Right ventricle myocardium inferior (tissue), 1 donor: Measurements from ENCODE around the gene CENATAC. TPM values are rescaled to one million over a fixed set of nuclear protein-coding genes. Genes with fewer than 3 reads are reported as not detected.
"Not testable (repeated sequence)": the region's sequence is repeated elsewhere in the genome, so short reads cannot be mapped to it uniquely, and the experiment has no call there.

Experiments used
- ATAC-seq: fragments of 200-7000 bp; cut with Tn5 transposase; one replicate; pipeline ENCODE4 v1.9.1; 2020; ENCODE audit warnings: mild to moderate bottlenecking, moderate library complexity
- DNase-seq: peaks from one replicate; pipeline ENCODE4 v3.0.0; 2021; ENCODE audit errors: missing footprints
- intact Hi-C: fragments of 100-400 bp; cut with DNase I; formaldehyde crosslinking; loops from one replicate; pipeline ENCODE4 v1.11.0; 2022
- total RNA-seq: library from RNA; stranded (reverse); fragmentation: NEBNext Ultra II Directional; extraction: Animal tissue kit (Norgen Biotek cat#: 25700); gene quantifications from one replicate; pipeline ENCODE4 v1.2.1, GENCODE V29; 2021
- donor health status: DM: no; HTN: yes; CAD: no; lungs with severe emphysema.

Gene CENATAC
- total RNA-seq, 1 donor from 2014 or later, result 9.1 TPM

GRCh38 chr11:119023741-119024140, 25.8 kb downstream of the CENATAC start:
- DNase-seq (no peak), ATAC-seq (no peak)
- intact Hi-C loops, result no loop called here

DNA sequence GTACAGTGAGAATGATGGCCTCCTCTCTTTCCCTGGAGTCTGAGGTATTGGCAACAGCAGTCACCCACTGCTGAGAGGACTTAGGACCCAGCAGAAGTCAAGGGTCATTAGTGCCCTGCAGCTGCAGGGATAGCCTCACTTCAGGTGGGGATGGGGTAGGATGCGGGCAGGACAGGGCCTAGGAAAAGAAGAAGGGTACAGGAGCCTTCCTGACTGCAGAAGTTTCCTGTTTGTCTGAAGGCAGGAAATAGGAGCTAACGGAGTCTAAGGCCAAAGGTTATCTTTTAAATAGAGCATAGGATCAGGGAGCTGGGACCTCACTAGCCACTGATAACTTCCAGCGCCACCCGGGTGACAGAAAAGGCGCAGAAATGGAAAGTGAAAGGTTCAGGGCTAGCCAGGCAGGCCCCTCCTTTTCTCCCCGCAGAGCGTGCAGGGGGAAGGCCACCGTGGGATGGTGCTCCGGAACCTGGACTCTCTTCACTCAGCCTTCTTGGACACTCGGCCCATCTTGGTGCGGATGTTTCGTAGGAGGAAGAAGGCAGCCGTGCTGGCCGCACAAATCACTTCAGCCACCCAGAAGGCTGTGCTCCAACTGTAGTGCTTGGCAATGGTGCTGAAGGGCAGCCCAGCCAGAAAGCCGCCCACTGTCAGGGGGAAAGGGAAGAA, 26.6 kb downstream of the CENATAC start:
- ATAC-seq (no peak), DNase-seq (no peak)
- intact Hi-C loops, result no loop called here

DNA sequence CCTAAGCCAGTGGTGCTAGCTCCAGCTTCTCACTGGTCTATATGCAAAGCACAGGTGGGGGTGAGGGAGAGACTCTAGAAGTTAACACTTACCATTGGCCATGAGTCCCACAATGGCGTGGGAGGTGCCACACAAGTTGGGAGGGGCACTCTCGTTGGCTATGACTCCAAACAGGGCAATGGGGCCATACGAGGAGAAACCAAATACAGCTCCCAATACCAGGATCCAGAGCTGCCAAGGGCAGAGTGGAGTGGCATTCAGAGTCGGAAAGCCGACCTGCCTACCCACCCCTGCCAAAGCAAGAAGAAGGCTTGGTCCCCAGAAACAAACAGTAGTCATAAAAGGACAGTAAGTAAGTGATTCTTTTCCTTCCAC, 27.1 kb downstream of the CENATAC start:
- intact Hi-C loops, result no loop called here
- ATAC-seq (no peak), DNase-seq (no peak)

- ATAC-seq, result no peak
- intact Hi-C loops, result no loop called here
- DNase-seq, result no peak
Measured at GRCh38 chr11:119025541-119025940, 27.6 kb downstream of the CENATAC start.

DNA sequence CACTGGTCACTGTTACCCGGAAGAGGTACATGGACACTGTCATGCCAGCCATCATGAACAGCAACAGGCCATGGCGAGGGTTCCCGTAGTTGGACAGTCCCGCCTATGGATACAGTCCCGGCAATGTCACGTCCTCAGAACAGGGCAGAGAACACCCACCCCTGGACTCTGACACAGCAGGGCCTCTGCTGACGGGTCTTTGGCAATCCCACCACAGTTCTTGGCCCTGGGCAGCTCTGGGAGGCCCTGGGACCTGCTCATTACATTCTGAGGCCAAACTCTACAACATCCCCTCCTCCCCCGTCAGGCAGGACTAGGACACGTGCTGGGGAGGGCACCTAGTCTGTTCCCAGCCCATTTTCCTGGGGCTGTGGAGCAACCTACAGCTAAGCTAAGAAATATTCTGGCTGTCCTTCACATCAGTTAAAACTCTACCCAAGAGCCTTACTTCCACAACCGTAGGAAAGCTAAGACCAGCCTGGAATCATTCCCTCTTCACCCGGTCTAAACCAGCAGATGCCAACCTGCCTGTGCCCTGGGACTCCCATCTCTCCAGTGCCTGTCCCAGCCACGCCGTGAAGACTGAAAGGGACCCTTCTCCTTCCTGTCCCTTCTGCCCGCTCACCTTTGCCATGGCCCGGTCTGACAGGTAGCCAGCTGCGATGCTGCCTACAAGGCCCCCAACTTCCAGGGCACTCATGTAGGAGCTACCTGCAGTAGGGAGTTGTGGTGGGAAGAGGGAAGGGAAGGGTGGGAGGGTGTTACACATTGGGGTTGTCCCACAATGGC, 28.2 kb downstream of the CENATAC start:
- DNase-seq, result no peak
- no peak for ATAC-seq
- intact Hi-C loops, result no loop called here

DNA sequence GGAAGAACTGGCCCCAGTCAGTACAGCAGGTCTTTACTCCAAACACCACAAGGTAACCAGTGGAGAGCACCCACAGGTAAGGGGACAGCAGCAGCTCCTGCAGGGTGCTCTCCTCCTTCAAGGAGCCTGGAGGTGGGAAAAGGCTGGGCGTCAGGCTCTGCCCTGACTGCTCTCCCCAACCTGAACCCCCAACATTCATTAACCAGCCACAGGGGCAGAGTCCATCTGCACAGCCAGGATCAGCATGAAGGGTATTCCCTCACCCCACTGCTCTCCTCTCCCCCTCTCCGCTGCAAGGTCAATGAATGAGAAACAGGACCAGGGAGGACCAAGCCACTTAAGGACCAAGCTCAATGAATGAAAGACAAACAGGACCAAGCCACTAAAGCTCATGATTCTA, 29.0 kb downstream of the CENATAC start:
- DNase-seq (no peak), ATAC-seq (no peak)
- intact Hi-C loops, result no loop called here

GRCh38 chr11:119027561-119028345, 29.8 kb downstream of the CENATAC start:
- intact Hi-C loops, result no loop called here
- ATAC-seq (no peak), DNase-seq (no peak)

GRCh38 chr11:119028346-119029068, 30.6 kb downstream of the CENATAC start:
- ATAC-seq (no peak), DNase-seq (no peak)

DNA sequence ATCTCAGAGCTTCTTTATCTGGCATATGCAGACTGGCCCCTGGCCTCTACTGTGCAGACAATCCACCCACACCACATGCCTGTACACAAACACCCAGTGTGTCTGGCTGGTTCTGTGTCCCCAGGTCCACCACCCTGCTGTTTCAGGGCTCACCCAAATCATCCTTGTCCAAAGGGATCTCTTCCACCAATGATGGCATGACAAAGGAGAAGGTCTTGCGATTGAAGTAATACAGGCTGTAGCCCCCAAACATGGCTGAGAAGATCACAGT, 31.1 kb downstream of the CENATAC start:
- no peak for ATAC-seq
- intact Hi-C loops, result no loop called here
- no peak for DNase-seq

More at GRCh38 chr11:119028346-119029068, 30.6 kb downstream of the CENATAC start:
- intact Hi-C loops, result no loop called here

GRCh38 chr11:119029340-119030028, 31.5 kb downstream of the CENATAC start:
- DNase-seq (no peak), ATAC-seq (no peak)
- intact Hi-C loops, result loop anchor here (2.0 kb wide), 1 partner anchor 73 kb away; no protein-coding TSS in a partner anchor

DNA sequence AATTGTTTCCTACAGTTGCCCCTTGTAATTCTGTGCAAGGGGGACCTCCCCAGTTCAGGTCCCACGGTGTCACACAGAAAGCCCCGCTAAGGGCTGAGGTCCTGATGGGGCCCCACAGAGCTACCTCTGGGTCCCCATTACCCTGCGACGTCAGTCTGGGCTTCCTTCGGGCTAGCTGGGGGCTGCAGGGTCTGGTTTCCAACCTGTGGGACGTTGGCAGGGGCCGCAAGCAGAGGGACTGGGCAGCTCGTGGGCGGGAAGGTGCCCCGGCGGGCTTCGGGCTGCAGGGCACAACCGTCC, 32.0 kb downstream of the CENATAC start:
- intact Hi-C loops, result loop anchor here (2.0 kb wide), 1 partner anchor 73 kb away; no protein-coding TSS in a partner anchor
- DNase-seq (no peak), ATAC-seq (peak; percentile 3)

DNA sequence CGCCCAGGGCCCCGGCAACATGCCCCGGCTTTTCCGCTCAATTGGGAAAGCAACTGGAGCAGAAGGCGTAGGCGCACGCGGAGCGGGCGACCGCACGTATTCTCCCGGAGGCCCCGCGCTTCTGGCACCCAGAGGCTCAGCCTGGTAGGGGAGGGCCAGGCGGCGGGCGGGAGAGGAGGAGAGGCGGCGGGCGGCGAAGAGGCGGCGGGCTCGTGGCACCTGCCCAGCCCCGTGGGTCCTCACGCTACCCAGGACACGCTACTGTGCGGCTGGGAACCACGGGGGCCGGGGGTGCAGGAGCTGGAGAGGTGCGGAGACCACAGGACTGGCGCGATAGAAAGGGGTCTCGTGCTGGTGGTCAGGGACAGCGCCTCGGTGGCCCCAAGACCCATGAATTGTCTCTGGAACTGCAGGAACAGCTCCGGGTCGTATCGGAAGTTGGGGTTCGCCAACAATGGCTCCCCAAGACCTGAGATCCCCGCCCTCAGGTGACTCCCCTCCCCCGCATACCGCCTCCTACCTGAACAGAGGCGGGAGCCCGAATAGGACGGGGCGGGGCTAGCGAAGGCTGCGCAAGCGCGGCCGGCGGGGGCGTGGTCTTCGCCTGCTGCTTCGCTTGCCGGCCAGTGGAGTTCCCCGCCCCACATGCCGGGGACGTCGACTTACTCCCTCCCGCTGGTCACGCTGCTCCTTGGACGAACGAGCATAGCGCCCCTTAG, 32.5 kb downstream of the CENATAC start, which contains the start of gene SLC37A4:
SLC37A4 (minus strand) TSS at position 549 of the 719 bp plus-strand sequence.
- peak; percentile 98 for ATAC-seq
- intact Hi-C loops, result loop anchor here (2.0 kb wide), 1 partner anchor 72 kb away; no protein-coding TSS in a partner anchor
- peak; percentile 99 for DNase-seq

DNA sequence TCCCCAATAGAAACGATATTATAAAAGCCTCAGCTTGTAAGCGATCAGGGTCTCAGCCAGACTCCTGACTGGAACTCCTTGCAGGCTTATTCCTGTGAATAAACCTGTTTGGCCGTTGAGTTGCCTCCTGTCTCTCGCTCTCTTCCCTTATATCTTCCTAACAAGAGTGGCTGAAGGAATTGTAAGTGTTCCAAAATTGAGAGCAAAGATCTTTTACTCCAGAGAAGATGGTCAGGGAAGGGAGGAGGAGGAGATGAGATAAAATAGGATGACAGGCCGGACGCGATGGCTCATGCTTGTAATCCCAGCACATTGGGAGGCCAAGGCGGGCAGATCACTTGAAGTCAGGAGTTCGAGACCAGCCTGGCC, 34.0 kb downstream of the CENATAC start:
- ATAC-seq (no peak), DNase-seq (no peak)
- intact Hi-C loops, result loop anchor here (2.0 kb wide), 1 partner anchor 71 kb away; no protein-coding TSS in a partner anchor

DNA sequence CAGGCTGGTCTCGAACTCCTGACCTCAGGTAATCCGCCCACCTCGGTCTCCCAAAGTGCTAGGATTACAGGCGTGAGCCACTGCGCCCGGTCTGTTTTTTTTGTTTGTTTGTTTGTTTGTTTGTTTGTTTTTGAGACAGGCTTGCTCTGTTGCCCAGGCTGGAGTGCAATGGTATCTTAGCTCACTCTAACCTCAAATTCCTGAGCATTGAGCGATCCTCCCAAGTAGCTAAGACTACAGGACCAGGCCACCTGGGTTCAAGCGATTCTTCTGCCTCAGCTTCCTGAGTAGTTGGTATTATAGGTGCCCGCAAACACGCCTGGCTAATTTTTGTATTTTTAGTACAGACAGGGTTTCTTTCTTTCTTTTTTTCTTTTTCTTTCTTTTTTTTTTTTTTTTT, 35.5 kb downstream of the CENATAC start:
- intact Hi-C loops, ATAC-seq, DNase-seq: not testable (repeated sequence)

GRCh38 chr11:119034813-119035212, 36.9 kb downstream of the CENATAC start:
- ATAC-seq (no peak), DNase-seq (no peak)
- intact Hi-C loops, result no loop called here

GRCh38 chr11:119038884-119039283, 40.9 kb downstream of the CENATAC start:
- DNase-seq (no peak), ATAC-seq (no peak)
- intact Hi-C loops, result no loop called here

- intact Hi-C loops, DNase-seq, ATAC-seq: not testable (repeated sequence)
Measured at GRCh38 chr11:119039471-119039870, 41.5 kb downstream of the CENATAC start.
